ENCODE data around the gene RNASEH2B. TPM values are rescaled to one million over a fixed set of nuclear protein-coding genes. Genes with fewer than 3 reads are reported as not detected.

RNASEH2B gene
- total RNA-seq, 1 donor from 2014 or later = 57.5 TPM

- Histone ChIP-seq H3K79me2 (ENCODE audit: low read depth) (no peaks in the 10 kb centered on the region), H3K4me1 (no peaks in the 10 kb centered on the region), H3K36me3 (no peaks in the 10 kb centered on the region), H3K27me3 (no peaks in the 10 kb centered on the region), H3K9ac (no peak overlapping the region), H3F3A (ENCODE audit: low read depth) (no peaks in the 10 kb centered on the region), H3K9me3 (ENCODE audit: low read depth) (no peaks in the 10 kb centered on the region), H3K4me3 (no peak overlapping the region), H3K27ac (no peak overlapping the region), H2AFZ (replicated peaks) (no peak overlapping the region), H3K4me2 (no peak overlapping the region), H4K20me1 (ENCODE audit: low read depth) (no peaks in the 10 kb centered on the region)
- no peak overlapping the region for H3K27ac Mint-ChIP-seq
- peaks cover 3% of the 10 kb centered on the region for H3K36me3 Mint-ChIP-seq
- no peak overlapping the region for H3K4me3 Mint-ChIP-seq
- H3K9me3 Mint-ChIP-seq = no peaks in the 10 kb centered on the region
- DNase-seq (ENCODE audit: low spot score) = no peak
- TF ChIP-seq CTCF (IDR thresholded peaks at IDR 0.05) (no peak), EZH2phosphoT487 (IDR thresholded peaks at IDR 0.05) (no peak), EZH2 (IDR thresholded peaks at IDR 0.05) (no peak)
- H3K4me1 Mint-ChIP-seq = no peaks in the 10 kb centered on the region
- peaks cover 3% of the 10 kb centered on the region for H3K27me3 Mint-ChIP-seq (ENCODE audit: insufficient read depth, low read depth)
Observed at GRCh38 chr13:50945669-50946068, 36.1 kb downstream of the RNASEH2B start.

GRCh38 chr13:50948601-50949000 is 39.0 kb downstream of the RNASEH2B start:
- Histone ChIP-seq H4K20me1 (ENCODE audit: low read depth) (no peaks in the 10 kb centered on the region), H3K27ac (no peak overlapping the region), H3K27me3 (no peaks in the 10 kb centered on the region), H3K9ac (no peak overlapping the region), H2AFZ (replicated peaks) (no peak overlapping the region), H3F3A (ENCODE audit: low read depth) (no peaks in the 10 kb centered on the region), H3K36me3 (no peaks in the 10 kb centered on the region), H3K4me1 (no peaks in the 10 kb centered on the region), H3K9me3 (ENCODE audit: low read depth) (no peaks in the 10 kb centered on the region), H3K79me2 (ENCODE audit: low read depth) (no peaks in the 10 kb centered on the region), H3K4me2 (no peak overlapping the region), H3K4me3 (no peak overlapping the region)
- H3K27ac Mint-ChIP-seq = no peak overlapping the region
- no peaks in the 10 kb centered on the region for H3K27me3 Mint-ChIP-seq (ENCODE audit: insufficient read depth, low read depth)
- H3K36me3 Mint-ChIP-seq = peaks cover 3% of the 10 kb centered on the region
- TF ChIP-seq EZH2phosphoT487 (IDR thresholded peaks at IDR 0.05) = no peak
- no peak for TF ChIP-seq CTCF (IDR thresholded peaks at IDR 0.05)
- TF ChIP-seq EZH2 (IDR thresholded peaks at IDR 0.05) = no peak
- DNase-seq (ENCODE audit: low spot score) = no peak
- H3K4me1 Mint-ChIP-seq = no peaks in the 10 kb centered on the region
- no peak overlapping the region for H3K4me3 Mint-ChIP-seq
- no peaks in the 10 kb centered on the region for H3K9me3 Mint-ChIP-seq

- H3K4me1 Mint-ChIP-seq = peaks cover 8% of the 10 kb centered on the region
- no peaks in the 10 kb centered on the region for H3F3A ChIP-seq (ENCODE audit: low read depth)
- no peak overlapping the region for H3K27ac Mint-ChIP-seq
- no peak overlapping the region for H3K4me2 ChIP-seq
- H3K9me3 Mint-ChIP-seq = no peaks in the 10 kb centered on the region
- no peaks in the 10 kb centered on the region for H3K79me2 ChIP-seq (ENCODE audit: low read depth)
- no peaks in the 10 kb centered on the region for H3K36me3 ChIP-seq
- no peak overlapping the region for H3K9ac ChIP-seq
- TF ChIP-seq EZH2 (IDR thresholded peaks at IDR 0.05) (no peak), CTCF (IDR thresholded peaks at IDR 0.05) (no peak), EZH2phosphoT487 (IDR thresholded peaks at IDR 0.05) (no peak)
- H3K4me3 Mint-ChIP-seq = no peak overlapping the region
- no peaks in the 10 kb centered on the region for H3K9me3 ChIP-seq (ENCODE audit: low read depth)
- H3K27me3 ChIP-seq = no peaks in the 10 kb centered on the region
- H3K27ac ChIP-seq = no peak overlapping the region
- no peak for DNase-seq (ENCODE audit: low spot score)
- H3K27me3 Mint-ChIP-seq (ENCODE audit: insufficient read depth, low read depth) = no peaks in the 10 kb centered on the region
- no peak overlapping the region for H2AFZ ChIP-seq (replicated peaks)
- H4K20me1 ChIP-seq (ENCODE audit: low read depth) = no peaks in the 10 kb centered on the region
- H3K4me1 ChIP-seq = no peaks in the 10 kb centered on the region
- peaks cover 2% of the 10 kb centered on the region for H3K36me3 Mint-ChIP-seq
- H3K4me3 ChIP-seq = no peak overlapping the region
Observed at GRCh38 chr13:50950849-50951248, 41.3 kb downstream of the RNASEH2B start.
